CD4-positive, alpha-beta T cell treated with Interleukin-17A for 1 hour (primary cell): ENCODE data around the gene ATG4B.

Experiments used
- DNase-seq: peaks from one replicate; pipeline ENCODE4 v3.0.0-alpha.2; 2020

ATG4B gene

DNA sequence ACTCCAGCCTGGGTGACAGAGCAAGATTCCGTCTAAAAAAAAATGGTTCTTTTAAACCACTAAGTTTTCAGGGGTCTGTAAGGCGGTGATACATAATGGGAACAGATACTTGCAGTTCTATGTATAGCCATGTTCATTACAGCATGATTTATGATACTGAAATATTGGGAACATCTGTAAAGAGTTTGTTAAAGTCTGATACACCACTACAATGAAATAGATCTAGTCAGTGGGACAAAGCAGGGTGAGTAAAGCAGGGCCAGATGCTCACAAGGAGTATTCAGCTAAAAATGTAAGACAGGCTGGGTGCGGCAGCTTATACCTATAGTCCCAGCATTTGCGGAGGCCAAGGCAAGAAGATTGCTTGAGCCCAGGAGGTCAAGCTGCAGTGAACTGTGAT is 58.2 kb downstream of the ATG4B start:
- no peak for DNase-seq

DNA sequence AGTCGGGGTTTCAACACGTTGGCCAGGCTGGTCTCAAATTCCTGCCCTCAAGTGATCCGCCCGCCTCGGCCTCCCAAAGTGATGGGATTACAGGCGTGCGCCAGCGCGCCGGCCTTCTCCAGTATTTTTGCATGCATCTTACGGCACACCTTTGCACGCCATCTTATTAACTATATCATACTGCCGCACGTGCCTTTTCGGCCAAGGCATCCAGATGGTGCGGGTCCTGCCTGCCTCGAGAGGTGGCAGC is 63.6 kb downstream of the ATG4B start:
- DNase-seq = no peak

DNA sequence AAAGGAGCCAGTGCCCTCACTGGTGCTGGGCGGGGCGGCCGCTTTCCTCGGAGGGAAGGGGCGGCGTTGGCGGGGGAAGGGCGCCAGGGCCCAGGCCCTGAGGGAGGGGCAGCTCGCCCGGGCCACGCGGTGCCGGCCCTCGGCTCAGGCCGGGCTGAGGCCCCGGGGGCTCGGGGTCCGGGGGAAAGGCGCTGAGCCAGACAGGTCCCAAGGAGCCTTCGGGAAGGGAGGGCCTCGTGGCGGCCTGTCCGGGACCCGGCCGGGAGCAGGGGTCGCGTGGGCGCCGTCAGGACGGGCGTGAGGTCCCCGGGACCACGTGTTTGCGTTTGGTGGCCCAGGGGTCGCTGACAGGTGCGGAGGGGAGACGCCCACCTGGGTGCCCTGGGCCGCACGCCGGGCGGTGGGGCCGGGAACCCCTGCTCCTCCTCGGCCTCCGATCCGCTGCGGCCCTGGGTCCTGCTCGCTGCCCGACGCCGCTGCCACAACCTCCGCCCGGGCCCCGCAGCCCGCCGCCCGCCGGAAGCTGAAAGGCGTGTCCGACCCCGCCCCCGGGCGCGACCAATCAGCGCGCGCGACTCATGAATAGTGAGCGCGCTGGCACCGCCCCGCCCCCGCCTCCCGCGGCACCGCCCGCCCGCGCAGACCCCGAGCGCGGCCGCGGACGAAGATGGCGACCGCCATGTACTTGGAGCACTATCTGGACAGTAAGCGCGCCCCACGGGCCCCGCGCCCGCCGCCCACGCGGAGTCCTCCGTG is 64.1 kb downstream of the ATG4B start, which contains the start of gene ING5:
ING5 (plus strand) TSS at position 641 of the 756 bp plus-strand sequence; CDS start at position 668, 27 bp downstream.
- peak; percentile 95 for DNase-seq

DNA sequence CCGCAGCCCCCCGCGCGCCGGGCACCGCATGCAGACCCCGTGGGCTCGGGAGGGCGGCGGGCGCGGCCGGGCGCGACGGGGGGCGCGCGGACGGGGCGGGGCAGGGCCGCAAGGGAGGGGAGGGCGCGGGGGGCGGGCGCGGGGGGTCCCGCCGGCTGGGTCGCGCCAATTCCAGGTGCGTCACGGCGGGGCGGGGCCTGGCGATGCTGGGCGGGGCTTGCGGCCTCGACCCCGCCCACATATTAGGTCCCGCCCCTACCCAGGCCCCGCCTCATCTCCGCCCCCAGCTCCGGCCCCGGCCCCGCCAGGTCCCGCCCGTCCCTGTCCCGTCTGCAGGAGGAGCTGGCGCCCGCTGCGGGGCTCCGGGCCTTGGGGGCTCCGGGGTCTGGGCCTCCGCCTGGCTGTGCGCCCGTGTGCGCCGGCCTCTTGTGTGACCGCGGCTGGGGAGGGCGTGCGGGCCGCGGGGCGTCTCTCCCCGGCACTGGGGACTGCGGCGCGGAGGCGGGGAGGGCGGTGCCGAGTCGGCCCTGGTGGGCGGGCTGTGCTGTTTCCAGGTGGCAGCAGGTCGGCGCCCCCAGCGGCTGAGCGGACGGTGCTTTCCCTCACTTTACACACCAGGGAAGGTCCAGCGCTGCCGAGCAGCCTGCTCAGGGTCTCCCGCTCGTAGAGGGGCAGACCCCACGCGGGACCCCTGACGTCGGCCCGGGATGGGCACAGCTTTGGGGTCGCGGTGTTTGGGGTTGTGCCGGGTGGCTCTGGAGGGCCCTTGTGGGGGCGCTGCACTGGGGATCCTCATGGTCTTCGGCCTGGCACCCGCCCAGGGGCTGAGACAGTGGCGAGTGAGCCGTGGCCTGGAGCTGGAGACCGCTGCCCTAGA is 64.9 kb downstream of the ATG4B start:
- peak; percentile 88 for DNase-seq

DNA sequence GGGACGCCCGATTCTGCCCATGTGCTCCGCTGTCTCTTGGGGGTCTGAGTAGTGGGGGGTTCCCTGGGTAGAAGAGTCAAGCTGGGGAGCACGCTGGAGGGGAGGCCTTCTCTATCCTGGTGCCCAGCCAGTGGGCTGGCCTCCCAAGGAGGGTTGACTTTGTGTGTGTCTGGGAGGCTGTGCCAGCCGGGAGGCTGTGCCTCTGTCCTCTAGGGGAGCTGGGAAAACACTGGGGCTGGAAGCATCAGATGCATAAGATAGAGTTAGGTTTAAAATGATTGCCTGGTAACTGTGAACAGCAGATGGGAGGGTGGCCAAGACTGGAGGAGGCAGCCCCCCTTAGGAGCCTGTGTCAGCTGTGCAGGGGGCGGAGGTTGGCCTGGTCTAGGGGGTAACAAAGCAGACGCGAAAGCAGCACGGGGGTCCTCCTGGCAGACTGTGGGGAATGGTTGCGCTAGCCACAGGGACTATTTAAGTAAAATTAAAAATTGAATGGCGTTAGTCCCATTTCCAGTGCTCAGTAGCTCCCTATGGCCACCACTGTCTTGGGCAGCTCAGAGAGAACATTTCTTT is 65.6 kb downstream of the ATG4B start:
- DNase-seq = no peak

DNA sequence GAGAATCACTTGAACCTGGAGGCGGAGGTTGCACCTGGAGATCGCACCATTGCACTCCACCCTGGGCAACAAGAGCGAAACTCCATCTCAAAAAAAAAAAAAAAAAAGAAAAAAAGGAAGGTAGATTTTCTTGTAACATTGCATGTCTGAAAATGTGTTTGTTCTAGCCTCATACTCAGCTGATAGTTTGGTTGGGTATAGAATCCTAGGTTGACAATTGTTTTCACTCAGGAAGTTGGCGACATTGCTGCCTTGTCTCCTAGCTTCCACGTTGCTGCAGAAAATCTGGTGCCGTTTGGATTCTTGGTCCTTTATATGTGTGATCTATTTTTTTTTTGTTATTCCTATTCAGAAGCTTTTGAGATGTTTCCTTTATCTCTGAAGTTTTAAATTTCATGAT is 69.0 kb downstream of the ATG4B start:
- DNase-seq = no peak

DNA sequence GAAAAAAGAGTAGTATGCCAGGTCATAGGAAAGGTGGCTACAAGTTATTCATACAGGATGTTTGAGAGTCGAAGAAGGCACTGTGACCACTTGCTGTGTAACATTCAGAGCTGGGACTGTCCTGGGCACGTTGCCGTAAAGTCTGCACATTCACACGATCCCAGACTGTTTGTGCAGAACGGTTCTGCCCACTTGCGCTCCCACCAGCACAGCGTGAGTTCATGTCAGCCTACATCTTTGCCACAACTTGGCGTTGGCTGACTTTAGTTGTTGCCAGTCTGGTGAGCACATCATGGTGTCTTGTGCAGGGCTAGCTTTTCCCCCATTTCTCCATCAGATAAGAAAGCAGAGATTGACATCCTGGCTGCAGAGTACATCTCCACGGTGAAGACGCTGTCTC is 71.4 kb downstream of the ATG4B start:
- no peak for DNase-seq

DNA sequence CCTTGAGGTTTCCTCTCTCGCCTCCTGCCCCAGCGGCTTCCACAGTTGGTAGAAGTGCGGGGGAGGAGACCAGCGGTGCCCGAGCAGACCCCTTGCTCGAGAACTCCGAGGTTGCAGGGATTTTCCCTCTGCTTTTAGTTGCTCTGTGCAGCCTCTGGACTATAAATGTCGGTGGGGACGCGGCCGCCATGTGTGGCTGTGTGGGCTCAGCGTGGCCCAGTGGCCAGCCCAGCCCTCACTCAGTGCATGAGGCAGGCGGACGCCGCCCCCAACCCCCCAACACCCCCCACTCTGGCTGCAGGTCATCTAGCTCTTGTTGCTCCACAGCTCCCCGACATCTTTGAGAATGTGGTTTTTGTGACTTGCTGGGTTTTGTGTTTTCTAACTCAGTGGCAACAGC is 81.6 kb downstream of the ATG4B start:
- DNase-seq = no peak

DNA sequence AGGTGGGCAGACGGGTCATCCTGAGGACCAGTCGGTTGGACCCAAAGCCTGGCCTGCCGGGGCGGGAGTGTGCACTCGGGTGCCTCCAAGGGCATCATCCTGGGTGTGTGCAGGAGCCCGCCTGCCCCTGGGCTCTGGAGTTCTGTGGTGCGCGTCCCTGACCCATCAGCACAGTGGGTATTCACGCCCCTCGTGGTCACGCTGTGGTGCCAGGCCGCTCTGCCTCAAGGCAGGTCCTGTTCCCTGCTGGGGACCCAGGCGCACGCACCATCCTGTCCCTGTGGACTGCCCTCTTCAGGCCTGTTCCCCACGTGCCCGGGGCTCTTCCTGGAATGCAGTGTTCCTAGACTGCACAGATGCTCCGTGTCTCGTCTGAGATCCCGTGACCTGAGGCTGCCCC is 82.6 kb downstream of the ATG4B start:
- DNase-seq = no peak

DNA sequence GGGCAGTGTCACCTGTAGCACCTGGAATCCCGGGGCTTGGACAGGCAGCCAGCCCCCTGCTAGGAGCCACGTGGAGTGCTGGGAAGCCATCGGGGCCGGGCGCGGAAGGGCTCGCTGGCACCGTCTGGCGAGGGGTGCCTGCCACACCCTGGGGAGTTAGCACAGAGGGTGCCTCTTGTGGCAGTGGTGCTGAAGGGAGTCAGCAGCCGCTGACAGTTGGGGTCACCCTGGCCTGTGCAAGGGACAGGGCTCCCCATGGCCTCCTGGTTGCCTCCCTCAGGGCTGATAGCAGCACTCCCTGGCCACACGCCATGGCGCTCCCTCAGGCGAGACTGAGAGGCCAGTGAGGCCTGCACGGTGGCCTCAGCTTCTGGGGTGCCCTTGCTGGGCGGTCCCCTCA is 83.1 kb downstream of the ATG4B start:
- no peak for DNase-seq

DNA sequence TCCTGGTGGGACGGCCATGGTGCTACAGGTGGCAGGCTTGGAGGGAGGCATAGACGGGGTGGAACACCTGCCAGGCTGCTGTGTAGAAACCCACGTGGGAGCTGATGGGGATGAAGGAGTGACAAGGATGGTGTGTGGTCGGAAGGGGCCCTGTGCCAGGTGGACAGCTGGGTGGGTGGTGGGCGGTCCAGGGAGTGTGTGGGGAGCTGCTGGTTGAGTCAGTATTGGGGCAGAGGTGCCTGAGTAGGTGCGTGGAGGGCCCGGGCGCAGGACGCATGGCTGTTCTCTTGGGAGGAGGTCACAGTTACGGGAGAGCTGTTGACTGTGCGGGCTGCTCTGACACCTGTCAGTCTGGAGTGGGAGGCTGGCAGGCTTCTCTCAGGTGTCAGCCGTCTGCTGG is 84.4 kb downstream of the ATG4B start:
- DNase-seq = no peak

DNA sequence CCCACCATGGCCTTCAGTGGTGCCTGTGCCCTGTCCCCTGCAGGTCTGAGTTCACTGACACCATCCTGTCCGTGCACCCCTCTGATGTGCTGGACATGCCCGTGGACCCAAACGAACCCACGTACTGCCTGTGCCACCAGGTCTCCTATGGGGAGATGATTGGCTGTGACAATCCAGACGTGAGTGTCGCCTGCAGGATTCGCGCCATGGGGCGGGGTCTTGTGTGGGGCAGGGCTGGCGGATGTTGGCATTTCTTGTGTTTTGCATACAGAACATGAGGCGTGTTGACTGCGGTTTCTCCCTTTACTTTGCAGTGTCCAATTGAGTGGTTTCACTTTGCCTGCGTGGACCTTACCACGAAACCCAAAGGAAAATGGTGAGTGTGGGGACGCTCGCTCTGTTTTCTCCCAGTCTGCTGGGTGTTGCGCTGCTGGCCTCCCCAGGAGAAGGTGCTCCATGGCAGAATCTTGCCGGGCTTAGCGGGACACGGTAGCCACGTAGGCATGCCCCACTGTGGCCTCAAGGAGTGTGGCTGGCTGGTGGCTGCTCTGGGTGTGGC is 85.5 kb downstream of the ATG4B start:
- no peak for DNase-seq
